H1 (cell line): ENCODE results near the gene NOX1. TPM values are rescaled to one million over a fixed set of nuclear protein-coding genes. Genes with fewer than 3 reads are reported as not detected.

Experiments used
- CTCF ChIA-PET: fragments of 300-600 bp; sonication (Branson Sonifier 250); formaldehyde crosslinking; loops from one replicate; lab custom pipeline; 2021; ENCODE audit not compliant: partially characterized antibody; lab: Charles Lee
- POLR2A ChIA-PET: fragments of 300-600 bp; sonication (Branson Sonifier 250); formaldehyde crosslinking; loops from one replicate; lab custom pipeline; 2021; ENCODE audit warnings: inconsistent platforms; ENCODE audit not compliant: partially characterized antibody; lab: Charles Lee
- DNase-seq, 2 experiments: peaks; one replicate each; pipeline versions ENCODE4 v3.0.0 to v3.0.0-alpha.2; 2010 to 2022; ENCODE audit warnings: low spot score in 2 of 2, low read depth in 1 of 2, mixed read lengths in 1 of 2
- FAIRE-seq: peaks from 2 replicates; lab custom pipeline; 2011; peaks lifted over from hg19 to GRCh38; lab: Jason Lieb, UNC
- H2AFZ ChIP-seq: 2 replicates; pipeline ENCODE4 v1.8.1; 2012; ENCODE audit warnings: low read length, inconsistent platforms
- H2AK5ac ChIP-seq: 2 replicates; pipeline ENCODE4 v1.6.1; 2013; ENCODE audit warnings: low read depth, low read length
- H2BK120ac ChIP-seq: replicated peaks from 2 replicates; pipeline ENCODE3; 2013; ENCODE audit warnings: low read depth, low read length, inconsistent platforms
- H2BK12ac ChIP-seq: 2 replicates; pipeline ENCODE4 v1.6.1; 2013; ENCODE audit warnings: low read depth, low read length
- H2BK15ac ChIP-seq: 2 replicates; pipeline ENCODE4 v1.6.1; 2013; ENCODE audit warnings: low read length
- H2BK20ac ChIP-seq: 2 replicates; pipeline ENCODE4 v1.6.1; 2013; ENCODE audit warnings: low read length
- H2BK5ac ChIP-seq: 2 replicates; pipeline ENCODE4 v1.6.1; 2013; ENCODE audit warnings: low read depth, low read length
- H3K14ac ChIP-seq: 2 replicates; pipeline ENCODE4 v1.6.1; 2013; ENCODE audit warnings: inconsistent platforms; ENCODE audit not compliant: insufficient read length
- H3K18ac ChIP-seq: 2 replicates; pipeline ENCODE4 v1.6.1; 2013; ENCODE audit warnings: low read length; ENCODE audit errors: extremely low read depth
- H3K23ac ChIP-seq: 2 replicates; pipeline ENCODE4 v1.6.1; 2013; ENCODE audit warnings: inconsistent platforms; ENCODE audit not compliant: insufficient read length
- H3K23me2 ChIP-seq: 2 replicates; pipeline ENCODE4 v1.6.1; 2013; ENCODE audit warnings: low read depth, low read length
- H3K27ac ChIP-seq: 2 replicates; pipeline ENCODE4 v1.6.1; 2011; ENCODE audit warnings: low read depth, low read length, inconsistent platforms
- H3K27me3 ChIP-seq, 4 experiments: replicated peaks in 1 of 4; 1 replicate in 1 of 4; 2 replicates in 3 of 4; pipeline versions ENCODE4 v1.6.1 to v1.8.1; 2011 to 2013; ENCODE audit warnings: low read length in 3 of 4, mild to moderate bottlenecking in 3 of 4, inconsistent platforms in 2 of 4, mixed read lengths in 2 of 4, moderate library complexity in 1 of 4; ENCODE audit not compliant: control insufficient read depth in 3 of 4, insufficient read depth in 3 of 4; ENCODE audit errors: extremely low read depth in 1 of 4
- H3K36me3 ChIP-seq, 4 experiments: 2 replicates each; pipeline versions ENCODE4 v1.6.1 to v1.8.1; 2011 to 2013; ENCODE audit warnings: mild to moderate bottlenecking in 4 of 4, low read length in 3 of 4, moderate library complexity in 2 of 4, control low read depth in 1 of 4, inconsistent platforms in 1 of 4; ENCODE audit not compliant: insufficient read depth in 4 of 4, control insufficient read depth in 2 of 4
- H3K4ac ChIP-seq: replicated peaks from 2 replicates; pipeline ENCODE3; 2013; ENCODE audit warnings: low read length, low read depth, mixed read lengths, inconsistent platforms; ENCODE audit not compliant: insufficient read length
- H3K4me1 ChIP-seq, 4 experiments: replicated peaks in 1 of 4; 1 replicate in 1 of 4; 2 replicates in 3 of 4; pipeline versions ENCODE4 v1.6.1 to v1.8.1; 2011 to 2013; ENCODE audit warnings: low read length in 3 of 4, inconsistent platforms in 2 of 4, mixed read lengths in 1 of 4; ENCODE audit not compliant: insufficient read depth in 4 of 4, control insufficient read depth in 3 of 4
- H3K4me2 ChIP-seq, 2 experiments: 2 replicates each; pipeline versions ENCODE4 v1.6.1 to v1.8.1; 2011 to 2013; ENCODE audit warnings: low read depth in 2 of 2, low read length in 2 of 2, control low read depth in 1 of 2, inconsistent platforms in 1 of 2, mild to moderate bottlenecking in 1 of 2; ENCODE audit not compliant: insufficient read depth in 1 of 2
- H3K4me3 ChIP-seq, 4 experiments: fragments of 200-600, 300-600 bp in 1 of 4; sonication (generic), shearing (Covaris generic), sonication (Bioruptor Twin) in 1 of 4; 2 replicates each; pipeline versions ENCODE4 v1.5.1 to v1.8.1; 2011 to 2016; ENCODE audit warnings: low read length in 4 of 4, low read depth in 3 of 4, control low read depth in 2 of 4, inconsistent platforms in 2 of 4, mild to moderate bottlenecking in 2 of 4, mixed read lengths in 1 of 4, moderate library complexity in 1 of 4; ENCODE audit not compliant: insufficient read depth in 2 of 4; ENCODE audit errors: extremely low read depth in 1 of 4
- H3K56ac ChIP-seq: replicated peaks from 2 replicates; pipeline ENCODE3; 2013; ENCODE audit warnings: low read depth, mild to moderate bottlenecking, mixed read lengths, low read length, inconsistent platforms; ENCODE audit not compliant: insufficient read length
- H3K79me1 ChIP-seq: 2 replicates; pipeline ENCODE4 v1.6.1; 2013; ENCODE audit warnings: low read depth, low read length, control low read depth
- H3K79me2 ChIP-seq, 2 experiments: 2 replicates each; pipeline versions ENCODE4 v1.6.1 to v1.8.1; 2012 to 2013; ENCODE audit warnings: low read length in 2 of 2, mild to moderate bottlenecking in 2 of 2, inconsistent platforms in 1 of 2; ENCODE audit not compliant: insufficient read depth in 2 of 2, control insufficient read depth in 1 of 2
- H3K9ac ChIP-seq, 4 experiments: replicated peaks in 1 of 4; 1 replicate in 1 of 4; 2 replicates in 3 of 4; pipeline versions ENCODE4 v1.6.1 to v1.8.1; 2011 to 2013; ENCODE audit warnings: low read depth in 3 of 4, low read length in 3 of 4, control low read depth in 2 of 4, mild to moderate bottlenecking in 2 of 4, moderate library complexity in 2 of 4, inconsistent platforms in 1 of 4; ENCODE audit errors: extremely low read depth in 1 of 4
- H3K9me3 ChIP-seq, 2 experiments: 2 replicates each; pipeline versions ENCODE4 v1.6.1 to v1.8.1; 2012 to 2013; ENCODE audit warnings: mild to moderate bottlenecking in 2 of 2, moderate library complexity in 2 of 2, control low read depth in 1 of 2, inconsistent platforms in 1 of 2, low read depth in 1 of 2, low read length in 1 of 2, mixed read lengths in 1 of 2; ENCODE audit not compliant: insufficient read depth in 2 of 2
- H4K20me1 ChIP-seq, 2 experiments: replicated peaks in 1 of 2; 2 replicates each; pipeline versions ENCODE3 to v1.8.1; 2011 to 2013; ENCODE audit warnings: inconsistent platforms in 2 of 2, low read length in 2 of 2, mild to moderate bottlenecking in 1 of 2; ENCODE audit not compliant: insufficient read depth in 2 of 2, control insufficient read depth in 1 of 2
- H4K5ac ChIP-seq: 2 replicates; pipeline ENCODE4 v1.6.1; 2013; ENCODE audit warnings: low read length, low read depth, mixed read lengths, inconsistent platforms; ENCODE audit not compliant: insufficient read length
- H4K8ac ChIP-seq: 2 replicates; pipeline ENCODE4 v1.8.0; 2013; ENCODE audit warnings: mild to moderate bottlenecking, moderate library complexity, low read length, inconsistent platforms; ENCODE audit not compliant: insufficient read depth; ENCODE audit errors: extremely low read depth
- H4K91ac ChIP-seq: replicated peaks from 2 replicates; pipeline ENCODE3; 2013; ENCODE audit warnings: low read length, mixed read lengths, inconsistent platforms; ENCODE audit not compliant: insufficient read length
- CEBPB ChIP-seq: IDR thresholded peaks from 2 replicates; pipeline ENCODE4 v1.6.1; 2012; ENCODE audit warnings: low read depth, low read length
- EZH2 ChIP-seq: fragments of 200-600 bp; sonication (generic); IDR thresholded peaks from 2 replicates; pipeline ENCODE4 v1.7.1; 2012; ENCODE audit warnings: low read depth, mild to moderate bottlenecking, moderate library complexity, low read length, inconsistent platforms; ENCODE audit not compliant: severe bottlenecking
- HDAC2 ChIP-seq, 2 experiments: fragments of 300-600 bp in 1 of 2; sonication (generic) in 1 of 2; IDR thresholded peaks; 2 replicates each; pipeline ENCODE4 v1.6.1; 2011 to 2012; ENCODE audit warnings: low read depth in 2 of 2, low read length in 2 of 2, mild to moderate bottlenecking in 2 of 2, moderate library complexity in 2 of 2, borderline replicate concordance in 1 of 2, inconsistent platforms in 1 of 2
- HDAC6 ChIP-seq: IDR thresholded peaks from one replicate; pipeline ENCODE4 v1.7.1; 2012; ENCODE audit warnings: low read depth, mild to moderate bottlenecking, inconsistent platforms, low read length, moderate library complexity
- POLR2A ChIP-seq, 2 experiments: IDR thresholded peaks; 1 replicate in 1 of 2; 2 replicates in 1 of 2; pipeline ENCODE4 v1.6.1; 2011; ENCODE audit warnings: low read depth in 2 of 2, low read length in 2 of 2, mild to moderate bottlenecking in 2 of 2; ENCODE audit errors: control extremely low read depth in 1 of 2
- RAD21 ChIP-seq, 2 experiments: IDR thresholded peaks in 1 of 2; conservative IDR thresholded peaks in 1 of 2; 2 replicates each; pipeline ENCODE4 v1.6.1; 2011; ENCODE audit warnings: low read depth in 2 of 2, low read length in 2 of 2, improper control_type of control experiment in 1 of 2, inconsistent platforms in 1 of 2, mild to moderate bottlenecking in 1 of 2, moderate library complexity in 1 of 2
- WGBS, 2 experiments: shearing (Covaris generic) in 1 of 2; methylation state at CpG; one replicate each; pipeline versions ENCODE4 v1.1.6 to v1.1.7; 2013 to 2015; ENCODE audit warnings: low lambda C conversion rate in 2 of 2, mixed read lengths in 2 of 2, inconsistent platforms in 1 of 2, low coverage in 1 of 2, missing lambda C conversion rate in 1 of 2; ENCODE audit not compliant: insufficient replicate concordance in 2 of 2, insufficient coverage in 1 of 2, insufficient read length in 1 of 2; ENCODE audit errors: extremely low coverage in 1 of 2, missing lambda C conversion rate in 1 of 2; 5-methylcytosine and 5-hydroxymethylcytosine counted together
- polyA plus RNA-seq, 7 experiments: library from polyadenylated mRNA; depleted of rRNA in 3 of 7; stranded (reverse) in 5 of 7; unstranded in 2 of 7; fragments of >200 nt in 5 of 7; fragments of 200-250 nt in 2 of 7; gene quantifications; 1 replicate in 5 of 7; 2 replicates in 1 of 7; 4 replicates in 1 of 7; pipeline versions ENCODE4 v1.2.1 to v1.2.3, GENCODE V29; 2011 to 2013; ENCODE audit warnings: missing spikeins in 2 of 7, mixed read lengths in 2 of 7
- total RNA-seq: library from RNA; stranded (reverse); fragmentation: NEBNext Ultra II Directional; extraction: Animal tissue kit (Norgen Biotek cat#: 25700); gene quantifications from 2 replicates; pipeline ENCODE4 v1.2.1, GENCODE V29; 2021

Gene NOX1
- total and polyA plus RNA-seq, 2 of the 8 experiments (the other 6 are each of a cell fraction or from before 2014, with no cell fraction given), result not detected

- Histone ChIP-seq H2BK15ac (no peak overlapping the region), H3K4me2 (no peak overlapping the region)
These were observed 43.6 kb downstream of the NOX1 start for GRCh38 chrX:100830547-100830946.

More at GRCh38 chrX:100830547-100830946, 43.6 kb downstream of the NOX1 start:
- no peak overlapping the region for H4K5ac ChIP-seq
- no peak overlapping the region for H4K8ac ChIP-seq
- H3K56ac ChIP-seq, result no peak overlapping the region
- H3K79me1 ChIP-seq, result no peaks in the 10 kb centered on the region
- no peak overlapping the region for H2AFZ ChIP-seq
- WGBS, 2 experiments, result 93% methylated on average over 7 of the region's 9 CpGs; no CpG with 5 or more reads in 1 of the 2 experiments
- no peak overlapping the region for H4K91ac ChIP-seq
- H3K18ac ChIP-seq, result no peak overlapping the region
- ChIA-PET POLR2A (no interaction called here), CTCF (no interaction called here)
- H3K36me3 ChIP-seq, result peaks cover 6 to 36% (median 23%) of the 10 kb centered on the region in 4 experiments
- no peak overlapping the region for H3K23ac ChIP-seq
- H2BK20ac ChIP-seq, result no peak overlapping the region
- H3K27me3 ChIP-seq, result no peaks in the 10 kb centered on the region
- no peak for DNase-seq
- H4K20me1 ChIP-seq, result no peaks in the 10 kb centered on the region
- H3K9ac ChIP-seq, result no peak overlapping the region
- H3K27ac ChIP-seq, result no peak overlapping the region
- no peak for FAIRE-seq
- H3K9me3 ChIP-seq, result no peaks in the 10 kb centered on the region
- no peaks in the 10 kb centered on the region for H3K4me1 ChIP-seq
- no peaks in the 10 kb centered on the region for H3K79me2 ChIP-seq
- H3K4ac ChIP-seq, result no peak overlapping the region
- H3K23me2 ChIP-seq, result no peaks in the 10 kb centered on the region
- H2BK12ac ChIP-seq, result no peak overlapping the region
- no peak overlapping the region for H3K4me3 ChIP-seq
- TF ChIP-seq HDAC6 (no peak), POLR2A (IDR thresholded peaks at IDR 0.05; ENCODE audit: control extremely low read depth in 1 of 2, low read depth in 2 of 2, low read length in 2 of 2) (no peak), CEBPB (no peak), RAD21 (IDR thresholded peaks at IDR 0.05 in 1 of 2, conservative IDR thresholded peaks at IDR 0.05 in 1 of 2; ENCODE audit: low read depth in 2 of 2, low read length in 2 of 2) (no peak), EZH2 (no peak), HDAC2 (IDR thresholded peaks at IDR 0.05; ENCODE audit: borderline replicate concordance in 1 of 2, low read depth in 2 of 2, low read length in 2 of 2) (no peak)
- TF ChIP-seq, all 59 proteins: peak for 0
- no peak overlapping the region for H2BK5ac ChIP-seq
- H2BK120ac ChIP-seq, result no peak overlapping the region
- H3K14ac ChIP-seq, result no peak overlapping the region
- H2AK5ac ChIP-seq, result no peak overlapping the region
